Vagina (tissue), 2 donors: Measurements from ENCODE around the gene DNAAF3. TPM values are rescaled to one million over a fixed set of nuclear protein-coding genes. Genes with fewer than 3 reads are reported as not detected.
"Not testable (repeated sequence)": the region's sequence is repeated elsewhere in the genome, so short reads cannot be mapped to it uniquely, and the experiment has no call there.

ENCODE experiments used
- DNase-seq, 2 donors: peaks; one replicate each; pipeline ENCODE4 v3.0.0-alpha.2; 2017; ENCODE audit errors: extremely low spot score in 2 of 2
- H3K27ac ChIP-seq: fragments of 200-600 bp; sonication (generic); one replicate; pipeline ENCODE4 v1.5.1; 2019
- H3K27me3 ChIP-seq: fragments of 200-600 bp; sonication (generic); one replicate; pipeline ENCODE4 v1.5.1; 2019
- H3K36me3 ChIP-seq, 2 donors: fragments of 200-600 bp; sonication (generic); one replicate each; pipeline ENCODE4 v1.5.1; 2017 to 2019
- H3K4me1 ChIP-seq: fragments of 200-600 bp; sonication (generic); one replicate; pipeline ENCODE4 v1.5.1; 2019
- H3K4me3 ChIP-seq, 2 donors: fragments of 200-600 bp; sonication (generic); 1 replicate in 1 of 2; 2 replicates in 1 of 2; pipeline ENCODE4 v1.5.1; 2016 to 2019
- H3K9me3 ChIP-seq: fragments of 200-600 bp; sonication (generic); one replicate; pipeline ENCODE4 v1.5.1; 2019
- POLR2A ChIP-seq, 2 donors: fragments of 450-650 bp; IDR thresholded peaks; one replicate each; pipeline ENCODE4 v1.6.1; 2017; ENCODE audit warnings: antibody characterized with exemption in 2 of 2, mild to moderate bottlenecking in 2 of 2, moderate library complexity in 2 of 2
- POLR2AphosphoS5 ChIP-seq, 2 donors: sonication (generic); formaldehyde crosslinking; IDR thresholded peaks; one replicate each; pipeline ENCODE4 v1.9.0; 2017; ENCODE audit warnings: antibody characterized with exemption in 2 of 2, mild to moderate bottlenecking in 2 of 2, low read depth in 1 of 2; ENCODE audit not compliant: insufficient read depth in 1 of 2
- intact Hi-C: fragments of 100-400 bp; cut with DNase I; formaldehyde crosslinking; loops from one replicate; pipeline ENCODE4 v1.15.1; 2023
- total RNA-seq: library from RNA; depleted of rRNA; stranded (reverse); fragments of >200 nt; gene quantifications from one replicate; pipeline ENCODE4 v1.2.3, GENCODE V29; 2016
- TF ChIP-seq, protein P1 (sequence below), 3 experiments: fragments of 450-650 bp in 2 of 3; fragments of 200-600 bp in 1 of 3; sonication (generic) in 1 of 3; IDR thresholded peaks; one replicate each; pipeline ENCODE4 v1.5.1; 2017 to 2019; ENCODE audit warnings: antibody characterized with exemption in 3 of 3, mild to moderate bottlenecking in 2 of 3, moderate library complexity in 2 of 3

DNAAF3 gene
- total RNA-seq, 1 donor from 2014 or later: 5.6 TPM

DNA sequence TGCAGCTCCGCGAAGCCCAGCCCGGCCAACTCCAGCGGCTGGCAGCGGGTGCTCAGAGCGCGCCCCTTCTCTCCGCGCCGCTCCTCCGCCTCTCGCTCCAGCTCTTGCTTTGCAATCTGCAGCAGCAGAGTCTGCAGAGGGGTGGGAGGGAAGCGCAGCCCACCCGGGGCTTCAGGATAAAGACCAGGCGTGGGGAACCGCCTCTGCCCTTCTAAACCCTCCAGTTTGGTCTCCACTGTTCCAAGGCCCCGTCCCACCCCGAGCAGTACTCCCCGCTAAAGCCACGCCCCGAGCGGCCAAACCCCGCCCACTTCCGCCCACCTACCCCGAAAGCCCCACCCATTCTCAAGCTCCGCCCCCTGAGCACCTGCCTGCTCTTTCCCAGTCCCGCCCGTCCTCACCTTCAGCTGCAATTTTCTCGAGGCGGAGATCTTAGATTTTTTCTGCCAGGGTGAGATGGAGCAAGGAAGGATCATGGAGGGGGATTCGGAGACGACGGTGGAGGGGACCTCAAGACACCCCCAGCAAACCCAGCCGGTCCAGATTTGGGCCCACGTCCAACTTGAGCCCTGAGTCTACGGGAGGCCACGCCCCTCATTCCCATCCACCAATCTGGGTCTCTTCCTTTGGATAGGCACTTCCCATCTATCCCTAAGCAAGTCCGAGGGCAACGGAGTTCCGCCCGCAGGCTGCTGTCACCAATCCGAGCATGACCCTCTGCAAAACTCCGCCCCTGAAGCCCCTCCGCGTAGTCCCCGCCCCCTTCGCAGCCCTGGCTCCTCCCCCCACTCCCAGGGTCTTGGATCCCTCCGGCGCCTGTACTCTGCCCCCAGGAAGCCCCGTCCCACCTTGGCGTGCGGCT lies 10.0 kb downstream of the DNAAF3 start:
- TF ChIP-seq, protein P1, sequence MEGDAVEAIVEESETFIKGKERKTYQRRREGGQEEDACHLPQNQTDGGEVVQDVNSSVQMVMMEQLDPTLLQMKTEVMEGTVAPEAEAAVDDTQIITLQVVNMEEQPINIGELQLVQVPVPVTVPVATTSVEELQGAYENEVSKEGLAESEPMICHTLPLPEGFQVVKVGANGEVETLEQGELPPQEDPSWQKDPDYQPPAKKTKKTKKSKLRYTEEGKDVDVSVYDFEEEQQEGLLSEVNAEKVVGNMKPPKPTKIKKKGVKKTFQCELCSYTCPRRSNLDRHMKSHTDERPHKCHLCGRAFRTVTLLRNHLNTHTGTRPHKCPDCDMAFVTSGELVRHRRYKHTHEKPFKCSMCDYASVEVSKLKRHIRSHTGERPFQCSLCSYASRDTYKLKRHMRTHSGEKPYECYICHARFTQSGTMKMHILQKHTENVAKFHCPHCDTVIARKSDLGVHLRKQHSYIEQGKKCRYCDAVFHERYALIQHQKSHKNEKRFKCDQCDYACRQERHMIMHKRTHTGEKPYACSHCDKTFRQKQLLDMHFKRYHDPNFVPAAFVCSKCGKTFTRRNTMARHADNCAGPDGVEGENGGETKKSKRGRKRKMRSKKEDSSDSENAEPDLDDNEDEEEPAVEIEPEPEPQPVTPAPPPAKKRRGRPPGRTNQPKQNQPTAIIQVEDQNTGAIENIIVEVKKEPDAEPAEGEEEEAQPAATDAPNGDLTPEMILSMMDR (IDR thresholded peaks at IDR 0.05): no peak
- TF ChIP-seq POLR2A (IDR thresholded peaks at IDR 0.05): no peak
- Histone ChIP-seq H3K9me3 (no peaks in the 10 kb centered on the region), H3K27ac (no peak overlapping the region), H3K36me3 (no peaks in the 10 kb centered on the region), H3K4me3 (no peak overlapping the region), H3K4me1 (peaks cover 26% of the 10 kb centered on the region), H3K27me3 (no peaks in the 10 kb centered on the region)
- intact Hi-C loops: no loop called here
- no peak for DNase-seq

DNA sequence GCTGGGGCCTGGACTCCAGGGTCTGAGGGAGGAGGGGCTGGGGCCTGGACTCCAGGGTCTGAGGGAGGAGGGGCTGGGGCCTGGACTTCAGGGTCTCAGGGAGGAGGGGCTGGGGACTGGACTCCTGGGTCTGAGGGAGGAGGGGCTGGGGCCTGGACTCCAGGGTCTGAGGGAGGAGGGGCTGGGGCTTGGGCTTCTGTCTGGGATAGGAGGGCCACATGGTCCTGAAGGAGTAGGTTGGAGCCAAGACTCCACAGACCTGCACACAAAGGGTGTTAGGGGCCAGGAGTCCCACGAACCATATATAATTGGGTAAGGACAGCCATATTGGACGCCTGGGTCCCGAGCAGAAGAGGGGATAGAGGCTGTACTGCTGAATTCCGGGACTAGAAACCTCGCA lies 10.6 kb downstream of the DNAAF3 start:
- peaks cover 26% of the 10 kb centered on the region for H3K4me1 ChIP-seq
- H3K9me3 ChIP-seq, intact Hi-C loops, H3K27me3 ChIP-seq, DNase-seq, H3K4me3 ChIP-seq, H3K36me3 ChIP-seq, H3K27ac ChIP-seq: not testable (repeated sequence)

DNA sequence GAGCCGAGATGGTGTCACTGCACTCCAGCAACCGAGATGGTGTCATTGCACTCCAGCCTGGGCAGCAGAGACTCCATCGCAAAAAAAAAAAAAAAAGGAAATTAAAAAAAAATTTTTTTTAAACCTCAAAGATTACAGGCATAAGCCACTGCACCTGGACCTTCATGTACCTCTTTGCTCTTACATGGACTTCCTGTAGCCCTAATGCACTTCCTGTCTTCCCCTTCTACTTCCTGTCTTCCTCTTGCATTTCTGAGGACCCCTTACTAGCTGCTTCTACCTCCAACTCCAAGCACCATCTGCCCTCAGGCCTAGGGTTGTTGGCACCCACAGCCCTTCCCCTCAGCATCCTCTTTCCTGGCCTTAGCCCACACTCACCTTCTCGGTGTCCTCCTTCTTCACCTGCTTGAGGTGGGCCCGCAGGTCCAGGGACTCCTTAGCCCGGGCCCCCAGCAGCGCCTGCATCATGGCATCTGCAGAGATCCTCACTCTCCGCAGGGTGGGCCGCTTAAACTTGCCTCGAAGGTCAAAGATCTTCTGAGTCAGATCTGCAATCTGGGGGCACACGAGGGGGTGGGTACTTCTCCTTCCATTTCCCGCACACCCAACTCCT lies 12.7 kb downstream of the DNAAF3 start:
- TF ChIP-seq POLR2A (IDR thresholded peaks at IDR 0.05): no peak
- TF ChIP-seq, protein P1 (IDR thresholded peaks at IDR 0.05): no peak
- no peak for TF ChIP-seq POLR2AphosphoS5 (IDR thresholded peaks at IDR 0.05; ENCODE audit: insufficient read depth in 1 of 2, low read depth in 1 of 2)
- DNase-seq: no peak
- Histone ChIP-seq H3K4me3 (no peak overlapping the region), H3K4me1 (peaks cover 10% of the 10 kb centered on the region), H3K36me3 (no peaks in the 10 kb centered on the region), H3K27ac (no peak overlapping the region), H3K9me3 (no peaks in the 10 kb centered on the region), H3K27me3 (no peaks in the 10 kb centered on the region)
- intact Hi-C loops: no loop called here

DNA sequence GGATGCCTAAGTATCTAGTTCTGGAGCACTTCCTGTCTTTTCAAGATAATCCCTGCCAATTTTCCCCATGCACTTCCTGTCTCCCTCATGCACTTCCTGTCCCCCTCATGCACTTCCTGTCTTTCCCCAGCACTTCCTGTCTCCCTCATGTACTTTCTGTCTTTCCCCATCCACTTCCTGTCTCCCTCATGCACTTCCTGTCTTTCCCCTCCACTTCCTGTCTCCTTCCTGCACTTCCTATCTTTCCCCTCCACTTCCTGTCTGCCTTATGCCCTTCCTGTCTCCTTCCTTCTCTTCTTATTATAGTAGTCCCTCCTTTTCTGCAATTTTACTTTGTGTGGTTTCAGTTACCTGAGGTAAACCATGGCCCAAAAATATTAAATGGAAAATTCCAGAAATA lies 14.4 kb downstream of the DNAAF3 start:
- TF ChIP-seq POLR2AphosphoS5 (IDR thresholded peaks at IDR 0.05; ENCODE audit: insufficient read depth in 1 of 2, low read depth in 1 of 2): no peak
- TF ChIP-seq POLR2A (IDR thresholded peaks at IDR 0.05): no peak
- TF ChIP-seq, protein P1 (IDR thresholded peaks at IDR 0.05): no peak
- H3K4me3 ChIP-seq: no peak overlapping the region
- intact Hi-C loops: no loop called here

DNA sequence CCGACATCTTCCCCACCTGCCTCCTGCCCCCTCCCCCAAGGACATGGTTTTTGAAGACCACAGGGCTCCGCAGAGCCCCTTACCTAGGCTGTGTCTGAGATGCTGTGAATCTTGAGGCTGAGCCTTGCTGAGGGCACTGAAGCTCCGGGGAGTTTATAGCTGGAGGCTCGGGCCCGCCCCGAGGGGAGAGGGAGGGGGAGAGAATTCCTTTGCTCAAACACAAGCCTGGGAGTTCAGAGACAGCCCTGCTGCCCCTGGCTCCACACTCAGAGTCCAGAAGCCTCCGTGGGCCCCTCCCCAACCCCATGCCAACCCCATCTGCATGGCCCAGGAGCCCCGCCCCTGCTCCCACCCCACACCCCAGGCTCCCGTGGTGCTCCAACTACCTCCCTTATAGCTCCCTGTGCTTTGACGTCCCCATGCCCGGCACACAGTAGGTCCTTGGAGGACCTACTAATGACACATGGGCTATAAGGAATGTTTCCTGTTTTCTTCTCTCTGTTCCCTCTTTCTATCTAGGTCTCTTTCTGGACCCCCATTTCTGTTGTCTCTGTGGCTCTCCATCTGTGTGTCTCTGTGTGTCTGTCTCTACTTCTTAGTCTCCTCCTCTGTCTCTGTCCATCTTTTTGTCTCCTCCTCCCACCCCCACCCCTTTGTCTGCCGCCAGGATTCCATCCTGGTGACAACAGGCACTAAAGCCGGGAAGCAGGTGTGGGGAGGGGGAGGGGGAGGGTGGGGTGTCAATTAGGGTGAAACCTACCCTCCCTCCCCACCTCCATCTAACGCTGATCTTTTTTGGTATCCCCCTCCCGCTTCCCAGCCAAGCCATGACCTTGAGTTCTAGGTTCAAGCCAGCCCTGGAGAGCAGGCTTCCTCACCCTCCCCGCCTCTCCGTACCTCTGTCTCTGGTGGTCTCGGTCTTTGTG lies 17.1 kb downstream of the DNAAF3 start, which contains the start of gene TNNT1:
TSS of gene TNNT1 (minus strand) at position 129 of the 926 bp plus-strand sequence. CDS start 2,049 bp downstream, outside the sequence.
- Histone ChIP-seq H3K4me1 (peaks cover 9% of the 10 kb centered on the region), H3K27me3 (peaks cover 4% of the 10 kb centered on the region), H3K4me3 (no peak within 1 kb of the TSS), H3K36me3 (no peaks in the 10 kb centered on the region), H3K9me3 (no peaks in the 10 kb centered on the region), H3K27ac (no peak within 1 kb of the TSS)
- TF ChIP-seq, protein P1 (IDR thresholded peaks at IDR 0.05): no peak
- no peak for TF ChIP-seq POLR2AphosphoS5 (IDR thresholded peaks at IDR 0.05; ENCODE audit: insufficient read depth in 1 of 2, low read depth in 1 of 2)
- TF ChIP-seq POLR2A (IDR thresholded peaks at IDR 0.05): no peak
- DNase-seq: no peak
- intact Hi-C loops: loop anchor here (10.0 kb wide), 2 partner anchors 265 to 355 kb away; no protein-coding TSS in a partner anchor

More for the DNA sequence above, 14.4 kb downstream of the DNAAF3 start:
- no peaks in the 10 kb centered on the region for H3K9me3 ChIP-seq
- H3K4me1 ChIP-seq: peaks cover 9% of the 10 kb centered on the region
- DNase-seq: no peak
- no peak overlapping the region for H3K27ac ChIP-seq
- H3K36me3 ChIP-seq: no peaks in the 10 kb centered on the region
- H3K27me3 ChIP-seq: no peaks in the 10 kb centered on the region
